HG02870 (cell line): Measurements from ENCODE around the gene KIAA0753.
"Not testable (repeated sequence)": the region's sequence is repeated elsewhere in the genome, so short reads cannot be mapped to it uniquely, and the experiment has no call there.

ENCODE experiments used
- ATAC-seq: cut with Tn5 transposase; IDR thresholded peaks from one replicate; pipeline ENCODE4 v1.9.1; 2021; ENCODE audit warnings: mild to moderate bottlenecking, moderate library complexity; ENCODE audit not compliant: unreplicated experiment

Gene KIAA0753

GRCh38 chr17:6669479-6670212, 29.1 kb upstream of the KIAA0753 start:
- no peak for ATAC-seq

- ATAC-seq, result no peak
Measured at GRCh38 chr17:6668727-6669425, 28.4 kb upstream of the KIAA0753 start.

GRCh38 chr17:6668219-6668618, 27.7 kb upstream of the KIAA0753 start:
- no peak for ATAC-seq

DNA sequence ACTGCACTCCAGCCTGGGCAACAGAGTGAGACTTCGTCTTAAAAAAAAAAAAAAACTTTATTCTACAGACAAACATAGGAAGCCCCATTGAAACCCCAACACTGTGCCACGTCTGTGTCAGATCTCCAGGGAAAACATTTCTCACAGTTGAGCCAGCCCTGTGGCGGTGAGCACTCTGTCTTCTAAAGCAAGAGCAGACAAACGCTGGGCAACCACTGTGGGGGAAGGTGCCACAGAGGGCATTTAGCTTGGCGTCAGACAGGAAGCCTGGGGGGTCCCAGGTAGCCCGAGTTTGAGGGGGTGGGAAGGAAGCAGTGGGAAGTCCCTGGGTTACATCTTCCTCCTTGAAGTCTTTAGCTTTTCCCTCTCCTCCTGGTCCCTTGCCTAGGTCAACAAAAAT, 27.0 kb upstream of the KIAA0753 start:
- no peak for ATAC-seq

DNA sequence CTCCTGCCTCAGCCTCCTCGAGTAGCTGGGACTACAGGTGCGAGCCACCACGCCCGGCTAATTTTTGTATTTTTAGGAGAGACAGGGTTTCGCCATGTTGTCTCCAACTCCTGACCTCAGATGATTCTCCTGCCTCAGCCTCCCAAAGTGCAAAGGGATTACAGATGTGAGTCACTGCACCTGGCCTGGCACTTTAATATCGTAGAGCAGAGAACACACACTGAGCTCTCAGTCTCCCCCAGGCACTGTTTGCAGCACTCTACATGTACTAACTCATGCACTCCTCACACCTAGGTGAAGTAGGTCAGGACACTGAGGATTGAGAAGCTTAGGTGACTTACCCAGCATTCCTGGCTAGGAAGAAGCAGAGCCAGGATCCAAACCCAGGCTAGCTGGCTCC, 26.0 kb upstream of the KIAA0753 start:
- ATAC-seq, result no peak

DNA sequence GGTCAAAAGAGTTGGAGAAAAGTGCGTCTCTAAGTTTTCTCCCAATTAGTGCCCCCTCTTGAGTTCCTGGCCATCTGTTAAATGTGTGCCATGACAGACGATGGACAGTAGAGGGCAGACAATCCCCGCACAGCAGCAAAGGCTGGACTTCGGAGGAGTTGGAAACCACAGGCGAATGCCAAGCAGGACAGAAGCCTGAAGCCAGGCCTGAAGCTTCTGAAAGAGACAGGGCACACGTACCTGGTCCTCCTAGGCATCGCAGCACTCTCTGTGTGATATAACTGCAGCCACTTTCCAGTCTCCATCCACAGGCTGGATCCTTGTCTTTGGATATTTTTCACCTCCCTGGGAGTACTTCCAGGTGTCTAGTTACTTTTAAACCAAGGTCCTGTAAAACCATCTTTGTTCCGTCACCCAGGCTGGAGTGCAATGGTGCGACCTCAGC, 25.6 kb upstream of the KIAA0753 start:
- ATAC-seq, result no peak

GRCh38 chr17:6663200-6663599, 22.7 kb upstream of the KIAA0753 start:
- ATAC-seq, result not testable (repeated sequence)

DNA sequence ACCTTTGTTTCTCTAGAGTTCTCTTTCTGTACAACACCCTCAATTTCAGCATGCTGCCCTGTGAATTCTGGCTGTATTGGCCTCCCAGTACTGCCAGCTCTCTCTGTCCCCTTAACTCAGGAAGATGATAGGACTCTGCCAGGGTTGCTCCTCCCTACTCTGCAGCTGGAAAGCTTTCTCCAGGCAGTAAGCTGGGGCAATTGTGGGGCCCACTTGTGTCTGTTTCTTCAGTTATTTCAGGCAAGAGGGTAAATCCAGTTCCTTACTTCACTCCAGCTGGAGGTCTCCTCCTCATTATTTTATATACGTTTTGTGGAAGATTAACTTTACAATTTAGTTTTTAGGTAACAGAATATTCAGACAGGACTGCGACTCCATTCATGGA, 20.9 kb upstream of the KIAA0753 start:
- ATAC-seq, result no peak

DNA sequence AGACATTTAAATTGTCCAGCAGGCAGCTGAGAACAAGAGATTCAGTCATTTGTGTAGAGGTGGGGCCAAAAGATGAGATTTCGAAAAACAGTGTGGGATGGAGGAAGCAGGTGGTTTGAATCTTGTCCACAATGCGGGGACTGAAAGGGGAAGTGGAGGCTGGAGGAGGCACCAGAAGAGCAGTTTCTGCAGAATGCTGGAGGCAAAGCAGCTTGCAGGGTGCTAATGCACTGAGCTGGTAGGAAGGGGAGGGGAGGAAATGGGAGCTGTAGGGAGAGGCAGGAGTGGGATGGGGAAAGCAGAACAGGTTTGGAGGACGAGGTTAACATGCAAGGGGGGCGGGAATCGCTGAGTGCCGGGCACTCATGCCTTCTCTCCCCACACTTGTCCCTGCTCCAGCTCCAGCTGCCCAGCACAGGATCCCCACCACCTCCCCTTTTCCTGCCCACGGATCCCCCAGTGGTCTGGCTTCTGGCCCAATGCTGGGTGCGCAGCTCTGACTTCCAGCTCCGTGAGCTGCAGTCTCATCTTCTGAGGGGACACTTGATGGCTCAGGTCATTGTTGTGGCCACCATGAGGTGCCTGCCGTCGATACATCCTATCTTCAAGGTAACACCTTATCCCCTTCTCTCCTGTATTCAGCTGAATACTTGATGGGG, 20.4 kb upstream of the KIAA0753 start:
- peak; percentile 71 for ATAC-seq

DNA sequence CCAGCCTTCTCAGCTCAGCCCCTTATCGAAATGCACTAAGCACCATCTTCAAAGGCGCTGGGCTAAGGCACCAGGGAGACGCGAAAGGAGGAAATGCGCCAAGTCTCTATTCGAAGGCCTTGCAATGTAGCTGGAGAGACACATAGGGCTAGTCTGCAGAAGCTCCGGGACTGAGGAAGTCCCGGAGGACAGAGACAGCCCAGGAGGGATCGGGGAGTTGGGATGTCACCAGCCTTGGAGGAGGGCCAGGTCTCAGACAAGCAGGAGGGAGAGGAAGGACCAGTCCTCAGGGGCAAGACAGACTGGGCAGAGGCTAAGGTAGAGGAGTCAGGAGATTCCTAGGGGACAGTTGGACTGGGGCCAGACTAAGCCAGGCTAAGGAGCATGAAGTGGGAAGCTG, 19.6 kb upstream of the KIAA0753 start:
- no peak for ATAC-seq

GRCh38 chr17:6658411-6658810, 17.9 kb upstream of the KIAA0753 start:
- not testable (repeated sequence) for ATAC-seq

- no peak for ATAC-seq
Measured at GRCh38 chr17:6657633-6658287, 17.2 kb upstream of the KIAA0753 start.

DNA sequence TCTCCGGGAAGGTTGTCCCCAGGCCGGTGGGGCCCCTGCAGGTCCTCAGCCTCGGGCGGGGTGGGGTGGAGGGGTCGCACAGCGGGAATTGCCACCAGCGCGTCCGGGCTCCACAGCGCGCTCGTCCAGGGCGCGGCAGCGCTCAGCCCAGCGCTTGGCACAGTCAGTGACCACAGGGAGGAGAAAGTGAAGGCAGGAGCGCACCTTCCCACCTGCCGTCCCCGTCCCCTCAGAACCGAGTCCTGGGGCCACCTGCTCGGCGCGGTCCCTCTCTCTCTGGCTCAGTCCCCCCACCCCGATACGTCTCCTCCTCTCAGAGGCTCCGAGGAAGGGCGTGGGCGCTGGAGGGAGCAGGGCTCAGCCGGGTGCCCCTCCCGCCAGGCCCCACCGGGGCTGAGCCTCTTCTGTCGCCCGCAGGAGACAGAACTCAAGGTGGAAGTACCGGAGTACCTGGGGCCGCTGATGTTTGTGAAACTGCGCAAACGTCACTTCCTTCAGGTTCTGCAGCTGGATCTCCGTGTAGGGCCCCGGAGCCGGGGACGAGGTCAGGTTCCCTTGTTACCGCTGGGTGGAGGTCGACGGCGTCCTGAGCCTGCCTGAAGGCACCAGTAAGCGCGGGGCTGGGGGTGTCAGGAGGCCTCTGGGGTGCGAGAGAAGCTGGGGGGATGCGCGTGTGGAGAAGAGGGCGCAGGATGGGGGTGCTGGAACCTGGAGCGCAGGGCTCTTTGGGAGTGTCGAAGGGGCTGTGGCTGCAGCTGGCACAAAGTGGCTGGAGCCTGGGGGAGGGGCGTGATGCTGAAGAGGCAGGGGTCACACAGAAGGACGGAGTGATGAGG, 16.5 kb upstream of the KIAA0753 start:
- not testable (repeated sequence) for ATAC-seq

GRCh38 chr17:6655732-6656361, 15.3 kb upstream of the KIAA0753 start:
- ATAC-seq, result not testable (repeated sequence)

DNA sequence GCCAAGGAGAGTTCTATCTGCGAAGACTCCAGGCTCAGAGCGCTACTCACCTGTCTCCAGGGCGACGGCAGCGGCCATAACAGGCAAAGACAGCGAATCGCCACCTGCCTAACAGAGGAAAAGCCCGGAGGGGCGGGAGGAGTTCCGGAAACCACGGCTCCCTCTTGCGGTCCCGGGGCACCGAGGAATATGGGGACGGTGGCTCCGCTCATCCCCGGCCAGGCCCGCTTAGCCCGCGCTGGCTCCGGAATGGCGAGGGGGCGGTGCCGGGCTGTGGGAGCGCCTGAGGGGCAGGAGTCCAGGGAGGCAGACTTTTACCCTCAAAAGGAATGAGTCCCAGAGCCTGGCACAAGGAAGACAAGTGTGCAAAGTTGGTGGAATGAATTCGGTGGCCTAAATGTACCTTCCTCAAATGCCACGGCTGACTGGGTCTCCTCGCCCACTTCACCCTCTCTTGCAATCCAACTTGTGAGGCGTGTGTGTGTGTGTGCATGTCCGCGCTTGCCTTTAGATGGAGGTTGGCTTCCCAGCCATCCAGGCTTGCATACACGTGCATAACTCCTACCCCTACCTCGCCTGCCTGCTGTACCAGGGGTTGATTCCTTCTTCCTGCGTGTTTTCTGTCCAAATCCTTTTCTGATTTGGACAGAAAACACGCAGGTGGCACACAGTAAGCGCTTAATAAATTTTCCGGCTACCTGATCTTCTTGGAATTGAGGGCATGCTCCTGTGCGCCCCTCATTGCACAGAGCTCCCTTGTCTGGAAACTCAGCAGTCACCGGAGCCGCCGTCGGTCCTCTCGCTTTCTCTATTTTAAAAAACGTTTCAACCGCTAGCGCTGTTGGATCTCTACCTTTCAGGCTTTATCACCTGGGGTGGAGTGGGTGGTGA, 14.6 kb upstream of the KIAA0753 start:
- ATAC-seq, result no peak

DNA sequence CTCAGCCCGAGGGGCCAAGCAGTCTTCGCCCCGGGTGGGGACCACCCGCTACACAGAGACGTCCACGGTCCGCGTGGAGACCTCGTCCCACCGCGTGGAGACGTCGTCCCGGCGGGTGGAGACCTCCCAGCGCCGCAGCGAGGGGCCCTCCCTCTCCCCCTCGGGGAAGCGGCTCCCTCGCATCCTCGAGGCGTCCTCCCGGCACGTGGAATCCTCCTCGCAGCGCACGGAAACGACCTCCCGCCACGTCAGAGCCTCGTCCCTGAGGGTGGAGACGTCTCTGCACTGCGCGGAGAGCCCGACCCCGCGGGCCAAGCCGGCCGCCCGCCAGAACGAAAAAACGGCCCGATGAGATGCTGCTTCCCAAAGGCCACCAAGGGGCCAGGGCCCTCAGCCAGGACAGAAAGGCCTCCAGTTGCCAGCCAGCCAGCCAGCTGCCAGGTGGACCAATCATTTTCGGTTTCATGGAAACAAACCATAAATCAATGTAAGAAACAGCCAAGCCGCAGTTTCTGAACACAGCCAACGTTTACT, 11.5 kb upstream of the KIAA0753 start:
- peak; percentile 21 for ATAC-seq

DNA sequence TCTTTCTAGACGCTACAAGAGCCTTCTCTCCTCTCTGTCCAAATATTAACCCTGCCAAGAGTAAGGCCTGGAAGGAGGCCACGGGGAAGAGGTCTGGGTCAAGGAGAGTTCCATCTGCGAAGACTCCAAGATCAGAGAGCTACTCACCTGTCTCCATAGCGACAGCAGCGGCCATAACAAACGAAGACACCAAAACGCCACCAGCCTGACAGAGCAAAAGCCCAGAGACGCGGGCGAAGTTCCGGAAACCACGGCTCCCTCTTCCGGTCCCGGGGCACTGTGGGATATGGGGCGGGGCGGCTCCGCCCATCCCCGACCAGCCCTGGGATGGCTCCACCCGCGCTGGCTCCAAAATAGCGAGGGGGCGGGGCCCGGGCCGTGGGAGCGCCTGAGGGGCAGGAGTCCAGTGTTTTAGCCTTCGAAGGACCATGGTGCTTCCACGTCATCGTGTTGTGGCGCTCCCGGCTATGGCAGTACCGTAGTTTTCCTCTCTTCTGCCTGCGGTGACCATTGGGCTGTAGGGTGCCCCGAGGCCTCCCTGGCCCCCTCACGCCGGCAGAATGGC, 10.9 kb upstream of the KIAA0753 start, which contains the start of the genes C17orf100 and MED31:
C17orf100 (plus strand) TSS at position 409 of the 565 bp plus-strand sequence; CDS start at position 561, 152 bp downstream.
MED31 (minus strand) TSS at position 252 of the 565 bp plus-strand sequence; CDS start at position 175, 77 bp downstream.
- ATAC-seq, result peak; percentile 86

DNA sequence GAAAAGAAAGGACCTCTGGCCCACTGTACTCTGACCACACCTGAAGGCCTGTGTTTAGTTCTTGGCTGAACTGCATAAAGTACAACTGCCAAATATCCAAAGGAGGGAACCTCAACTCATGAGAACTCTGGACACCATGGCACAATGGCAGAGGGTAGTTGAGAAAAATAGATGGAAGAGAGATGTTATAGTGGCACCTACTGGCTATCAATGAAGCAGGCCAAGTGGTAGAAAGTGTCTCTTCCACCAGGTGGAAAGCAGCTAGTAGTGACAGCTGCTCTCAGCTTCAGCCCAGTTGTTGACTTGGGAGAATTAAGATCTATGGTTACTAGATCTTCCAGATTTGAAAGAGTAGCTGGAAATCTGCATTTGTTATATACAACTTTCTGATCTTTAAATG, 7.7 kb upstream of the KIAA0753 start:
- ATAC-seq, result no peak
